ENCODE measurements around the gene KRTAP9-7.

DNA sequence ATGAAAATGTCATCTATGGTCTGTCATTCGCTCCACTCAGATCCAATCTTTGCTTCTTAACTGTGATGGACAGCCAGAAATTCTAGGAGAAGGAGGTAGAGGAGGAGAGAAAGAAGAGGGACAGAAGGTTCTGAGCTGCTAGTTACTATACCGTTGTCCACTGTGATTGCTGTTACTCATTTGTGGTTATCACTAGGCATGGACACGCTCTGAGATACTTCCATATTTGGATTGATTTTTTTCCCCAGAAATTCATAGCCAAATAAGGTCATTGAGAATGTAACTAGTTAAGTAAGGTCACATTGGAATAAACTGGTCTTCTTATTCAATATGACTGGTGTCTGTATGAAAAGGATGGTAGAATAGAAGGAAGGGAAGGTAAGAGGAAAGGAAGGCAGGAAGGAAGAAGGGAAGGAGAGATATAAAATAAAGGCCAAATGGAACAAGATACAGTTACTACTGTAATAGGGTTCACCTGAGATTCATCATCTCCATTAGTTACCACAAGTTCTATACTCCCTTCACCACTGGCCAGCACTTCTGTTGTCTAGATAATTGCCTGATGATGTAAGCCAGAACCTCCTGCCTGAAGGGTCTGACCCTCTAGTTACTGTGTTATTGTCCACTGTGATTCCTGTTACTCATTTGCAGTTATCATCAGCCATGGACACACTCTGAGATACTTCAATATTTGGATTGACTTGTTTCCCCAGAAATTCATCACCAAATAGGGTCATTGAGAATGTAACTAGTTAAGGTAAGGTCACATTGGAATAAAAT, 2.9 kb downstream of the KRTAP9-7 start:
- no peak for TF ChIP-seq ZNF274 (IDR thresholded peaks at IDR 0.05; ENCODE audit: low read depth, low read length)
- no peak for TF ChIP-seq YY1 (IDR thresholded peaks at IDR 0.05; ENCODE audit: insufficient read depth, insufficient read length)
- TF ChIP-seq SUZ12 (IDR thresholded peaks at IDR 0.05; ENCODE audit: extremely low read depth, insufficient read depth, insufficient read length), result no peak

Measured in NT2/D1 (cell line).